HG02678 (cell line): Measurements from ENCODE around the gene ST8SIA1.

Experiments used
- ATAC-seq: cut with Tn5 transposase; IDR thresholded peaks from one replicate; pipeline ENCODE4 v1.9.1; 2021; ENCODE audit warnings: mild to moderate bottlenecking, moderate library complexity; ENCODE audit not compliant: unreplicated experiment

The ST8SIA1 gene

GRCh38 chr12:22246217-22246846, 88.2 kb downstream of the ST8SIA1 start:
- no peak for ATAC-seq

- ATAC-seq: no peak
These were observed 91.8 kb downstream of the ST8SIA1 start for GRCh38 chr12:22242726-22243125.

- no peak for ATAC-seq
These were observed 96.3 kb downstream of the ST8SIA1 start for GRCh38 chr12:22238211-22238610.

- no peak for ATAC-seq
These were observed 99.9 kb downstream of the ST8SIA1 start for GRCh38 chr12:22234561-22234960.

- no peak for ATAC-seq
These were observed 102.7 kb downstream of the ST8SIA1 start for GRCh38 chr12:22231836-22232235.

- ATAC-seq: no peak
These were observed 103.4 kb downstream of the ST8SIA1 start for GRCh38 chr12:22231078-22231477.

GRCh38 chr12:22230280-22230794, 104.2 kb downstream of the ST8SIA1 start:
- no peak for ATAC-seq

GRCh38 chr12:22229652-22230279, 104.7 kb downstream of the ST8SIA1 start:
- ATAC-seq: no peak

- ATAC-seq: no peak
These were observed 106.3 kb downstream of the ST8SIA1 start for GRCh38 chr12:22228022-22228875.

- no peak for ATAC-seq
These were observed 111.2 kb downstream of the ST8SIA1 start for GRCh38 chr12:22223356-22223755.

- ATAC-seq: no peak
These were observed 117.0 kb downstream of the ST8SIA1 start for GRCh38 chr12:22217556-22217955.

GRCh38 chr12:22215467-22216253, 118.8 kb downstream of the ST8SIA1 start:
- no peak for ATAC-seq

GRCh38 chr12:22211128-22211527, 123.4 kb downstream of the ST8SIA1 start:
- ATAC-seq: no peak

GRCh38 chr12:22209422-22209821, 125.1 kb downstream of the ST8SIA1 start:
- ATAC-seq: no peak

- ATAC-seq: no peak
These were observed 128.3 kb downstream of the ST8SIA1 start for GRCh38 chr12:22206111-22206728.

- ATAC-seq: no peak
These were observed 130.1 kb downstream of the ST8SIA1 start for GRCh38 chr12:22204391-22204790.

GRCh38 chr12:22202847-22203246, 131.7 kb downstream of the ST8SIA1 start:
- no peak for ATAC-seq

- ATAC-seq: no peak
These were observed 133.4 kb downstream of the ST8SIA1 start for GRCh38 chr12:22201101-22201500.

GRCh38 chr12:22196236-22196635, 138.3 kb downstream of the ST8SIA1 start:
- no peak for ATAC-seq

GRCh38 chr12:22190969-22191368, 143.5 kb downstream of the ST8SIA1 start:
- no peak for ATAC-seq
